22Rv1 (cell line): ENCODE results near the gene NFX1.

Source experiments
- CTCF ChIP-seq: fragments of 450-650 bp; IDR thresholded peaks from 2 replicates; pipeline ENCODE4 v1.5.1; 2017; ENCODE audit warnings: mild to moderate bottlenecking
- ZFX ChIP-seq: fragments of 450-650 bp; IDR thresholded peaks from 2 replicates; pipeline ENCODE4 v1.6.1; 2017; ENCODE audit warnings: antibody characterized with exemption, borderline replicate concordance

DNA sequence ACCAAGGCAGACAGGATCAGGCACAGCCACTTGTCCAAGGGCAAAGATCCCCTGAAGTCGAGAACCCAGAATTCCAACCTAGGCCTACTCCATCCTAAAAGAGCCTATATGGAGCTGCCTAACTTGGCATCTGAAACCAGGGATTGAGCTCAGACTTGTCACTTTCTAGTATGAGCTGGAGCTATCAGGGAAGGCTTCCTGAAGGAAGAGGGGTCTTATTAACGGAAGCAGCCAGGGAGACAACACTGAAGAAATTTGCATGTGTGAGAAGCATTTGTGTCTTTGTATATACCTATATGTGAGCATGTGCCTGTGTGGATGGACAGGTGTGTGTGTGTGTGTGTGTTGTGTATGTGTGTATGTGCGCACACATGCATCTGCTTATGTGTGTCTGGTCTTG lies 116.7 kb downstream of the NFX1 start:
- TF ChIP-seq CTCF, result no peak
- no peak for TF ChIP-seq ZFX
